Cardiac muscle cell (in vitro differentiated cells and primary cell): Measurements from ENCODE around the gene RAD18. TPM values are rescaled to one million over a fixed set of nuclear protein-coding genes. Genes with fewer than 3 reads are reported as not detected.

Experiments
- DNase-seq, 2 donors: peaks; one replicate each; pipeline versions ENCODE4 v3.0.0 to v3.0.0-alpha.2; 2010 to 2017; ENCODE audit warnings: low read depth in 1 of 2, low spot score in 1 of 2
- H3K27ac ChIP-seq: fragments of 200-600 bp; sonication (generic); 2 replicates; pipeline ENCODE4 v1.5.1; 2016
- H3K27me3 ChIP-seq: fragments of 200-600 bp; sonication (generic); 2 replicates; pipeline ENCODE4 v1.6.0; 2016; ENCODE audit warnings: control low read depth
- H3K36me3 ChIP-seq: fragments of 200-600 bp; sonication (generic); 2 replicates; pipeline ENCODE4 v1.5.1; 2016; ENCODE audit warnings: control low read depth
- H3K4me1 ChIP-seq: fragments of 200-600 bp; sonication (generic); 2 replicates; pipeline ENCODE4 v1.8.1; 2017; ENCODE audit warnings: low read depth, mild to moderate bottlenecking, mixed run types
- H3K4me3 ChIP-seq: fragments of 200-600 bp; sonication (generic); 2 replicates; pipeline ENCODE4 v1.5.1; 2016; ENCODE audit warnings: mild to moderate bottlenecking
- H3K9me3 ChIP-seq: fragments of 200-600 bp; sonication (generic); 2 replicates; pipeline ENCODE4 v1.5.1; 2017; ENCODE audit warnings: low read depth, mild to moderate bottlenecking, control low read depth
- polyA plus RNA-seq: library from polyadenylated mRNA; unstranded; fragments of >200 nt; fragmentation: Nextera tagmentation; extraction: Ambion mirVana; gene quantifications from 2 replicates; pipeline ENCODE4 v1.2.1, GENCODE V29; 2016
- total RNA-seq: library from RNA; depleted of rRNA; stranded (reverse); fragments of >200 nt; gene quantifications from 2 replicates; pipeline ENCODE4 v1.2.3, GENCODE V29; 2016
- TF ChIP-seq, protein P1 (sequence below): IDR thresholded peaks from 2 replicates; pipeline ENCODE4 v1.5.1; 2012; ENCODE audit warnings: low read depth, mild to moderate bottlenecking, low read length

The RAD18 gene
- total and polyA plus RNA-seq, 2 experiments from 2014 or later, result 5.9 to 7.8 TPM

DNA sequence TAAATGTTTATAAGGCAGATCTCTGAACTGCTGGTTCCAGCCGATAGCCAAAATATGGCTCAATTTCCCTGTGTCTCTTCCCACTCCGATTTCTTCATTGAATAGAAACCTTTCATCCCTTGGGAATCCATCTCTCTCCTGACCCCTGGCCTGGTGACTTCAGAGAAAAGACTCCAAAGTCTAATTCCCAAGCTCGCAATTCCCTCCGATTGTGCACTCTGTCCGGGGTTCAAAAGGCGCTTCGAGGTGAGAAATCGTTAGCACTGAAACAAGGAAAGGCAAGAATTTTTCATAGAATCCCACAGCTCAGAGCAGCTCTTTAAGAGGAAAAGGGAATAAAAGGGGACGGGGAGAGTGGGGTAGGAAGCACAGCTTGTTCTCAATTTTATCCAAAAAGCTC is 18.4 kb upstream of the RAD18 start:
- Histone ChIP-seq H3K36me3 (no peaks in the 10 kb centered on the region), H3K27me3 (no peaks in the 10 kb centered on the region), H3K9me3 (no peaks in the 10 kb centered on the region), H3K27ac (no peak overlapping the region), H3K4me3 (no peak overlapping the region), H3K4me1 (no peaks in the 10 kb centered on the region)
- no peak for DNase-seq
- TF ChIP-seq, protein P1, sequence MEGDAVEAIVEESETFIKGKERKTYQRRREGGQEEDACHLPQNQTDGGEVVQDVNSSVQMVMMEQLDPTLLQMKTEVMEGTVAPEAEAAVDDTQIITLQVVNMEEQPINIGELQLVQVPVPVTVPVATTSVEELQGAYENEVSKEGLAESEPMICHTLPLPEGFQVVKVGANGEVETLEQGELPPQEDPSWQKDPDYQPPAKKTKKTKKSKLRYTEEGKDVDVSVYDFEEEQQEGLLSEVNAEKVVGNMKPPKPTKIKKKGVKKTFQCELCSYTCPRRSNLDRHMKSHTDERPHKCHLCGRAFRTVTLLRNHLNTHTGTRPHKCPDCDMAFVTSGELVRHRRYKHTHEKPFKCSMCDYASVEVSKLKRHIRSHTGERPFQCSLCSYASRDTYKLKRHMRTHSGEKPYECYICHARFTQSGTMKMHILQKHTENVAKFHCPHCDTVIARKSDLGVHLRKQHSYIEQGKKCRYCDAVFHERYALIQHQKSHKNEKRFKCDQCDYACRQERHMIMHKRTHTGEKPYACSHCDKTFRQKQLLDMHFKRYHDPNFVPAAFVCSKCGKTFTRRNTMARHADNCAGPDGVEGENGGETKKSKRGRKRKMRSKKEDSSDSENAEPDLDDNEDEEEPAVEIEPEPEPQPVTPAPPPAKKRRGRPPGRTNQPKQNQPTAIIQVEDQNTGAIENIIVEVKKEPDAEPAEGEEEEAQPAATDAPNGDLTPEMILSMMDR, result no peak

DNA sequence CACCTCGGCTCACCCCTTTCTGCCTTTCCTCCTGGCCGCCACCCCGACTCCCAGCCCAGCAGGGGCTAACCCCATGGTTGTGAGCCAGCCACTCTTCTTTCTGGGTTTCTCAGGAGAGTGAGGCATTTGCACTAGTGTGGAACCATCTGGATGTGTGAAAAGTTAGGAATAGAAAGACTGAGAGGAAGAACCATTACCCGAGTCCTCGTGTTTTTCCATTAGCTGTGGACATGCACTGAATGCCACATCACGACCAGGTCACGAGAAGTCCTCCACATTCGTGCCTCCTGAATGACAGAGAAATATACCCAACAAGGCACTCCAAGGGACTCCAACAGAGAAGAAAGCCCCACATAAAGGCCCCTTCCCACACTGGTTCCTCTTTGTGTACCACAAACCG is 18.0 kb upstream of the RAD18 start:
- H3K27me3 ChIP-seq, result no peaks in the 10 kb centered on the region
- H3K27ac ChIP-seq, result no peak overlapping the region
- H3K9me3 ChIP-seq, result no peaks in the 10 kb centered on the region
- no peaks in the 10 kb centered on the region for H3K4me1 ChIP-seq
- DNase-seq, result no peak
- H3K4me3 ChIP-seq, result no peak overlapping the region
- H3K36me3 ChIP-seq, result no peaks in the 10 kb centered on the region
- TF ChIP-seq, protein P1, result no peak

DNA sequence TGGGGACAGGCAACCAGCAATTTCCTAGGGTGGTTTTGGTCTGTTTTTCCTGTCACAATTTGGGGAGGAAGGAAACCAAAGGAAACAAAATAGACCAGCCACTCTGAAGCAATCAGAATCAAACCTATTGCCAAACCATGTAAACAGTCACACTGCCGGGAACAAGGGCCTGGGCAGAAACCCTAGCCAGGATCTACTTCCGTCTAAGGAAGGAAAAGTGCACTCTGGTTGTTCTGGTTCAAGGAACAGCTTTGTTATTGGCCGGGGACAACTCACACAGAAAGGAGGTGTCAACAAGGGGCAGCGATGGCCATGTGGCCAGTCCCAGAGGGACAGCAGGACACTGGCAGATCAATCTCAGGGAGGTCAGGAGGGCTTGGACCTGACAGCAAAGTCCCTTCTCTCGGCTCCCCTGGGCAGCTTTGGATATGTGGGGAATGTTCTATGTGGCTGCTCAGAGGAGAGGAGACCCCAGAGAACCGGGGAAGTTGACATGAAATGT is 17.5 kb upstream of the RAD18 start:
- Histone ChIP-seq H3K27me3 (no peaks in the 10 kb centered on the region), H3K9me3 (no peaks in the 10 kb centered on the region), H3K36me3 (no peaks in the 10 kb centered on the region), H3K4me1 (no peaks in the 10 kb centered on the region), H3K27ac (no peak overlapping the region), H3K4me3 (no peak overlapping the region)
- DNase-seq, result no peak
- TF ChIP-seq, protein P1, result no peak

DNA sequence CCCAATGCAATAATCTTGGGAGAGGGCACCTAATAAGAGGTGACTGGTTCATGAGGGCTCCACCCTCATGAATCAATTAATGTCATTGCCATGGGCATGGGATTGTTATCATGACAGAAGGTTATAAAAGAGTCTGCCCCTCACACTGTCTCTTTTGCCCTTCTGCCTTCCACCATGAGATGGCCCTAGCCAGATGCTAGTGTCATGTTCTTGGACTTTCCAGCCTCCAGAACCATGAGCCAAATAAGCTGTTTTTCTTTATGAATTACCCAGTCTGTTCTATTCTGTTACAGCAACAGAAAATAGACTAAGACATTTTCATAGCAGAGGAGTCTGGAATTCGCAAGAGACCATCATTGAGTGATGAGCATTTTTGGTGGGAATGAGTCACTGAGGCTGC is 16.0 kb upstream of the RAD18 start:
- no peaks in the 10 kb centered on the region for H3K36me3 ChIP-seq
- H3K4me3 ChIP-seq, result no peak overlapping the region
- H3K27ac ChIP-seq, result no peak overlapping the region
- H3K4me1 ChIP-seq, result no peaks in the 10 kb centered on the region
- DNase-seq, result no peak
- no peaks in the 10 kb centered on the region for H3K27me3 ChIP-seq
- H3K9me3 ChIP-seq, result no peaks in the 10 kb centered on the region
- TF ChIP-seq, protein P1, result no peak

DNA sequence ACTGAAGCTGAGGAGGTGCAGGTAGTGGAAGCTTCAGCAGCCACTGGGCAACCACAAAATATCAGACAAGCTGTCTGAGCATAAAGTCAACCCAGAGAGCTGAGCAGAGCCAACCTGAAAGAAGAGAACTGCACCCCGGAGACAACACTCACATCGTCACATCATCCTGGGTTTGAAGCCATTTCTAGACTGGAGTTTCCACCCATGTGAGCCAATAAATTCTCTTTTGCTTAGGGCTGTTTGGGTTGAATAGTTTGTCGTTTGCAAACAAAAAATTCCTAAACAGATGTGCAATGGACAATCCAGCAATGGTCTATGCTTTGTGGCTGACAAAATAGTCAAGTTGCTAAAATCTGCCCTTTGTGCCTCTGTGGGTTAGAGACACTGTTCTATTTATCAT is 15.3 kb upstream of the RAD18 start:
- Histone ChIP-seq H3K36me3 (no peaks in the 10 kb centered on the region), H3K4me3 (no peak overlapping the region), H3K27me3 (no peaks in the 10 kb centered on the region), H3K9me3 (no peaks in the 10 kb centered on the region), H3K27ac (no peak overlapping the region), H3K4me1 (no peaks in the 10 kb centered on the region)
- no peak for DNase-seq
- TF ChIP-seq, protein P1, result no peak

DNA sequence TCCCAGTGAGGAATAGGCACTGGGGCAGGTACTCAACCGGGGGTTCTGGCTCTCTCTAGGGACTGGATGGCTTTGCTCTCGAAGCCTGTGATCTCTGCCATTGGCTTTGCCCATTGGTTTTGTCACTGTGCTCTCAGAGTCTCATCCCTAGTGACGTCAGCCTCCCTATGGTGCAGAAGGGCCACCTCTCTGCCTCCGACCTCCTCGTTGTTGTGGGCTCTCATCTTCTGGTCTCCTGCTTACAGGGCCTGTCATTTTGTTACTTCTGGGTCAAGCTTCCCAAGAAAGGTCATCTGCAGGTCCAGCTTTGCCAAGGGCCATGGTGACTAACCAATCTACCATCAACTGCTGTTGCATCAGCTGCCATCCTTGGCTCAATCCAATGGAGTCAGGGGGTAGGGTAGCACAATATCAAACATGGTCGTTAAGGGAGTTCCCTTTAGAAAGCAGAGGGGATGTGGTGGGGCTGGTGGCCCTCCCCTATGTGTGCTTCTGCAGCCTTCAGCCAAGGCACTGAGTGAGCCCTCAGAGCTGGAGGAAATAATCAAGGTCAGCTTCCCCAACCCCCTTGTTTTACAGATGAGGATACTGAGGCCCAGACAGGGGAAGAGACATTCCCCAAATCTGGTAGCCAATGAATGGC is 13.4 kb upstream of the RAD18 start:
- H3K27me3 ChIP-seq, result no peaks in the 10 kb centered on the region
- TF ChIP-seq, protein P1, result no peak
- no peaks in the 10 kb centered on the region for H3K4me1 ChIP-seq
- no peak for DNase-seq
- no peaks in the 10 kb centered on the region for H3K36me3 ChIP-seq
- no peak overlapping the region for H3K4me3 ChIP-seq
- no peak overlapping the region for H3K27ac ChIP-seq
- H3K9me3 ChIP-seq, result no peaks in the 10 kb centered on the region
